Measurements from ENCODE around the gene CRYAA.
"Not testable (repeated sequence)": the region's sequence is repeated elsewhere in the genome, so short reads cannot be mapped to it uniquely, and the experiment has no call there.

Gene CRYAA, protein sequence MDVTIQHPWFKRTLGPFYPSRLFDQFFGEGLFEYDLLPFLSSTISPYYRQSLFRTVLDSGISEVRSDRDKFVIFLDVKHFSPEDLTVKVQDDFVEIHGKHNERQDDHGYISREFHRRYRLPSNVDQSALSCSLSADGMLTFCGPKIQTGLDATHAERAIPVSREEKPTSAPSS

GRCh38 chr21:43168708-43169107 lies at the start of gene CRYAA:
TSS of gene CRYAA (plus strand) at chr21:43169008. CDS start at chr21:43169100, 92 bp downstream.
- DNase-seq, result not testable (repeated sequence)

DNA sequence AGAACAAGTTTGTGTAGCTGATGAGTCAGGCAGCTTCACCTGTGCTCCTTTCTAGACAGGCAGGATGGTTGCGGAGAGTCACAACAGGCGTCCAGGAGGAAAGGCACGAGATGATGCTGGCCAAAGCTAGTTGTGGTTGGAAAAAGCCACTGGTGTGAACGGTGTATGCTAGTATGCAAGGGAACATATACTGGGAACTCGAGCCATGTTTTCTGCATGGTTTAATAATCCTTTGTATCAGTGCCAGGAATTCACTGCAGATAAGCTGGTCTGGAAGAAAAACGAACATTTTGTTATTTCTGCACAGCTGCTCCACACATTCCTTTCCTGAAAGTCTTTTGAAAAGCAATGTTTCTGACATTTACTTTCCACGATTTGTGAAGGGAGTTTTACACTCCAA lies 38.7 kb upstream of the CRYAA start:
- DNase-seq, result not testable (repeated sequence)

GRCh38 chr21:43134520-43134919 lies 34.3 kb upstream of the CRYAA start:
- DNase-seq, result not testable (repeated sequence)

DNA sequence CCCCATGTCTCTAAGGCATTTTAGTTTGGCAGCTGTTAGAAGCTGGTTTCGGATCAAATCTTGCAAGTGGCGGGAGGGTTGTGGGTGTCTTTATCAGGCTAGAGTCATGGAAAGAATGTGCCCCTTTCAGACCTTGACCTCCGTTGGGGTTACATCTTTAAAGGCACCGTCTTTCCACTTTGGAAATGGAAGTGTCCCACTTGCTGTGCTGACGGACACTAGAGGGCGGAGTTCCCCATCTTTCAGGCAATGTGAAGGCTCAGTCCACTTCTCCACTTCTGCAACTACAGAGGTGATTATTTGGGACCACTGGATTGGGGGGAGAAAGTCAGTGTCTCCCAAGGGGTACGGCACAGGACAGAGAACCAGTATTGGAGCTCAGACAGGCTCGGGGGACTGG lies 29.9 kb upstream of the CRYAA start:
- DNase-seq, result not testable (repeated sequence)

- DNase-seq, result not testable (repeated sequence)
Measured at GRCh38 chr21:43141407-43141806, 27.4 kb upstream of the CRYAA start.

DNA sequence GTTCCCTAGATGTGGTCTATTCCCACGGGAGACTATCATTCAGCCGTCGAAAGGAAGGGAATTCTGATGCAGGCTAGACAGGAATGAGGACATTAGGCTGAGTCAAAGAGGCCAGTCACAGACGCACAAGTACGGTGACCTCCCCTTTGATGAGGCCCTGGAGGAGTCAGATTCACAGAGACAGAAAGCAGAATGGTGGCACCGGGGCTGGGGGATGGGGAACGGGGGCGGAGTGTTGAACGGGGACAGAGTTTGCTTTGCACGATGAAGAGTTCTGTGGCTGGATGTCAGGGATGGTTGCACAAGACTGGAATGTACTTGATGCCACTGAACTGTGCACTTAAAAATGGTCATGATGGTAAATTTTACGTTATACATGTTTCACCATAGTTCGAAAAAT lies 22.2 kb upstream of the CRYAA start:
- DNase-seq, result not testable (repeated sequence)

DNA sequence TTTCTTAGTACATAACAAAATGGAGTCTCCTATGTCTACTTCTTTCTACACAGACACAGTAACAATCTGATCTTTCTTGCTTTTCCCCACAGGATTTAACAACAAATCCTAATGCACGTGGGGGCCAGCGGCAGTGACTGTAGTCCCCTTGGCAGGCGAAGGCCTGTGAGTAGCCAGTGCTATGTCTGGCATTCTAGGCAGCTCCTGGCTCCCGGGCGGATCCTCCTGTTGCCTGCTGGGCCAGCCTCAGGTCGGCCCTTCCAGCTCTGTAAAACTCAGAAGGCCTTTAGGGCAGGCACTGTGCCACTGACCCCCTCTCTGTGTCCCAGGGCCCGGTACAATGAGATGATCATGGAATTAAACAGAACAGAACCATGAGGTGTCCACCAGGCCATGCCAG lies 20.8 kb upstream of the CRYAA start:
- not testable (repeated sequence) for DNase-seq

DNA sequence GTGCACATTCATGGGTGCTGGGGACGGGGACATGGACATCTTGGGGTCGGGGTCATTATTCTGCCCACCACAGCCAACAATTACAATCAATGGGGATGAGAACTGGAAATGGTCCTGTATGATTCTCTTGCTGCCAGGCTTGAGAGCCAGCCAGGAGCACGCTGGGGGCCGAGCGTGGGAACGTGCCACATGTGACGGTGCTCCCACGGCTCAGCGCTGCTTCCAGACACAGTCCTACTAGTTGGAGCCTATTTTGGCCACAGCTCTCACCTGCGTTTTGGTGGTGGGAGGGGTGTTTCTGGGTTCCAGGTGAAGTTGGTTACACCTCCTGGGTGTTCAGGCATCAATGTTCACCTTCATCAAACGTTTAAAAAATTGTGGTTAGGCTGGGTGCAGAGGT lies 19.5 kb upstream of the CRYAA start:
- not testable (repeated sequence) for DNase-seq

DNA sequence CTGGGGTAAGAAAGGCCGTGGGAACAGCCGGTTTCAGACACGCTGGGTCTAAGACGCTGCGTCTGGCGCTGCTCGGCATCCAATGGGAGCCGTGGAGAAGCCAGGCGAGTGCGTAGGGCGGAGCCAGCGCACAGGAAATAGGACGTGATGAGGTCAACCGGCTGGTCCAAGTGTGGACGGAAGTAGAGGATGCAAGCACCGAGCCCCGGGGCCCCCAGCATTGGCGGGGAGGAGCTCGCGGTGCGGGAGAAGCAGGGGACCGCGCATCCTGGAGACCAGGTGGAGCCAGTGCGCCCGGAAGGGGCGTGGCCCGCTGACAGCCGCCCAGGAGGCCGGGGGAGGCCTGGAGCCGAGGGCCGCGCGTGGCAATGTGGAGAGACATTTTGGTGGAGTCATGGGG lies 15.2 kb upstream of the CRYAA start:
- DNase-seq, result not testable (repeated sequence)

DNA sequence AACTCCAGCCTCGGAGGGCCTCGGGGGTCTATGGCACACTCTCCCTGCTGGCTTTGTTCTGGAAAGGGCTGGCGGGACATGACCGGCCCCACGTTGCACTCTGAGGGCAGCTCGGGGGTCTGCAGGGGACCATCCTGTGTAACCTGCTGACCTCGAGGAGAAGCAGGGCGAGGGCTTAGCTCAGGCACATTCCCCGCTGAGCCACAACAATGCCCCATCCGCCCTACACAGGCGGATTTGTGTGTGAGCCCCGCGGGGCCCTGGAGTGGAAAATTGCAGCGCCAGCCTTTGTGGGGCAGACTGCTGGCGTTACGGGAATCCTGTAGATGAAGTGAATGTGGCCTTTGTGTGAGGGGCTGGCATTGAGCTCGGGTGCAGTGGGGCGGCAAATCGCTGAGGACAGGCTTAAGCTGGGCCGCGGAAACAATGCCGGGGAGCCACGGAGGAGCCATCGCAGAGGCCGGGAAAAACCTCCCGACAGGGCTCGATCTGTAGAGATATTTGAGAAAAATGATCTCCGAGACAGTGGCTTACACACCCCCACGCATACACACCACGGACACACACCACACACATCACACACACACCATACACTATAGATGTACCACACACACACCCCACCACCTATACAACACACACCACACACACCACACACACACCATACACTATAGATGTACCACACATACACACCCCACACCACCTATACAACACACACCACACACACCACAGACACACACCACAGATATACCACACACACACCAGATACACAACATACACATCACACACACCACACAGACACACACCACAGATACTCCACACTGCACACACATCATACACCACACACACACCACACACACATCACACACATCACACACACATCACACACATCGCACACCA lies 9.3 kb upstream of the CRYAA start:
- DNase-seq, result not testable (repeated sequence)

- not testable (repeated sequence) for DNase-seq
Measured at GRCh38 chr21:43161826-43162707, 6.7 kb upstream of the CRYAA start.

DNA sequence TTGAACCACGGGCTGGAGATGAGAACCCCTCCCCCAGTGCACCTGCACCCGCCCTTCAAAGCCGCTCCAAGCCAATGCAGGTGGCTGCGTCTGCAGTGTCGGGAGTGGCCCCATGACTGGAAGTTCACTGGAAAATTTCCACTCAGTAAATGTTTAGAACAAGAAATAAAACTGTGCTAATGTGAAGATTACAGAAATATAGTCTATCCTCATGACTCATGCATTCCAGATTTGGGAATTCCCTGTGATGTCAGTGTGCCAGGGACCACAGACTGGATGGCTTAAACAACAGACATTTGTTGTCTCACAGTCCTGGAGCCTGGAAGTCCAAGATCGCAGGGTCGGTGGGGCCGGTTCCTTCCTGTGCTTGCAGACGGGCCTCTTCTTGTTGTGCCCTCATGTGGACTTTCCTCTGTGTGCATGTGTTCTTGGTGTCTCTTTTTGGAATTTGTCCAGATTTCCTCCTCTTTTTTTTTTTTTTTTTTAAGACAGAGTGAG lies 6.1 kb upstream of the CRYAA start:
- not testable (repeated sequence) for DNase-seq

GRCh38 chr21:43164823-43165222 lies 4.0 kb upstream of the CRYAA start:
- DNase-seq, result not testable (repeated sequence)

DNA sequence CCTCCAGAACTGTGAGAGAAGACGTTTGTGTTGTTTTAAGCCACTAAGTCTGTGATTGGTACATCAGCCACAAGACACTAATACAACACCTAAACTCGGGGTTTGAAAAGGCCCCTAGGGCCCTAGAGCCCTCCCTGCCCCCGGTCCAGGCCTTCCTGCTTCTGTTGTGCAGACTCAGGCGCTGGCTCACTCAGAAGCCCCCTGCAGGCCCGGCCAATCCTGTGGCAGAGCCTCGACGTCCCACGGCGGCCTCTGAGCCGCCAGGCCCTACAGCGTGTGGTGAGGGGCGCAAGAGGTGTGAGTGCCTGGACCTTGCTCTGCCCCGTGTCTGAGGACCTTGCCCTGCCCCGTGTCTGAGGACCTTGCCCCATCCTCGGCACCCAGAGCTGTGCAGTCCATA lies 3.1 kb upstream of the CRYAA start:
- DNase-seq, result not testable (repeated sequence)

DNA sequence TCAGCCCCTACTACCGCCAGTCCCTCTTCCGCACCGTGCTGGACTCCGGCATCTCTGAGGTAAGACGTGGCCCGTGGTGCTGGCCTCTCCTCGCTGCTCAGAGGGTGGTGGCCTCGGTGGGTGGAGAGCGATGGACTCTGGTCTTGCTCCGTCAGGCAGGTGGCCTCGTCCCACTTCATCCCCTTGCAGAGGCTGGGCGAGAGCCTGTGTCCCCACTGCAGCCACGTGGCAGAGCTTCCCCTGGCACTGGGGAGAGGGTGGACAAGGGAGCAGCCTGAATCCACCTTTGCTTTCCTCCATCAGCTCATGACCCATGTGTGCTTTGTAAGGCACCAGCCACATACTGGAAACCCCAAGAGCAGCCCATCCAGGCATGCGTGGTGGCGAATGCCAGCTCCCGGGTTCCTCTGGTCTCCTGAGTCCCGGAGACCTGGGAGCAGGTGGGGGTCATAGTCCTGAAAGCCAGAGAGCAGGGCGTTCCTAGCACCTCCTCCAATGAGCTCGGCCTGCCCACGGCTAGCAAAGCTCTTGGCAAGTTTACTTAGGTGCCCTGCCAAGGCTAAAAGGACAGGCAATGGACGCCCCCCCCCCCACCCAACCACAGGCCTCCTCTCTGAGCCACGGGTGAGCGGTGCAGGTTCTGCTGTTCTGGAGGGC lies 550 bp downstream of the CRYAA start:
- DNase-seq, result not testable (repeated sequence)

DNA sequence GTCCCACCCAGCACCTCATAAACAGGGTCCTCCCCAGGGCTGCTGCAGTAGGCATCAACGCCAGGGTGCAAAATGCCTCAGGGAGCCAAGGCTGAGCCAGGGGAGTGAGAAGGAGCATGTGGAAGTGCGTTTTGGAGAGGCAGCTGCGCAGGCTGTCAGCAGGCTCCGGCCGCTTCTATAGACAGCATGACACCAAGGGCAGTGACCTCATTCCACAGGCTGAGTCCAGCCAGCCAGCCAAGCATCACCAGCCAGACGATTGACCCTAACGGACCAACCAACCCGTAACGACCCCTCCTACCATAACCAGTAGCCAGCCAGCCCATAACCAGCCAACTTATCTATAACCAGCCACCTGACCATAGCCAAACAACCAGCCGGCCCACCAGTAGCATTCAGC lies 1.1 kb downstream of the CRYAA start:
- not testable (repeated sequence) for DNase-seq

DNA sequence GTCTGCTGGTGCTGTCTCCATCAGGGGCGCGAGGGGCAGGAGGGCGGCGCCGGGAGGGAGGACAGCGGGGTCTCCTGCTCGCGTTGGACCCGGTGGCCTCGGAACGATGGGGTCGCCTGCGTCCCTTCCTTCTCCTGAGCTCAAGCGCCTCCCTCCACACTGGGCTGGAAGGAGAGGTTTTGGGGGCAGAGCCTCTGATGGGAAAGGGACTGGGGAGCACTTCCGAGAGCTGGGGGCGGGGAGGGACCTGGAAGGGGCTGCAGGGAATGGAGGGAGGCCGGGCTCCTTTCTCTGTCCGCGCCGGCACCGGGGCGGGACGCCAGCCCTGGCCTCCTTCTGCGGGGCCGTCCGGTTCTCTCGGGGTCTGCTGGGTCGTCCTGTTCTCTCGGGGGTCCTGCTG lies 4.0 kb downstream of the CRYAA start:
- DNase-seq, result not testable (repeated sequence)

DNA sequence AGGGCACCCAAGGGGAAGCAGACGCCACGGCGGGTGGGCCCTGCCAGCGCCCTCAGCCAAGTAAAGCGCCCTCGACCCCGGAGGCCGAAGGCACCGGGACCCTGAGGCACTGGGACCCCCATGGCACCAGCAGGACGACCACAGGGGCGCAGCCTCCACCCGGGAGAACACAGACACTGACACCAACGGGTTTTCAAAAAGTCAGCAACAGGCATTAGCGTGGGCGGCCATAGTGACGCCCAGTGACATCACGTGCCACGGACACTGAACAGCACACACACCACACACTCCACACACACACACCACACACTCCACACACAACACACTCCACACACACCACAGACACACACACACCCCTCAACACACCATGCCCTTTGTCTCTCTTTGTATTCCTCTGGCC lies 4.6 kb downstream of the CRYAA start:
- DNase-seq, result not testable (repeated sequence)

GRCh38 chr21:43173930-43174329 lies 5.1 kb downstream of the CRYAA start:
- not testable (repeated sequence) for DNase-seq

- not testable (repeated sequence) for DNase-seq
Measured at GRCh38 chr21:43174998-43175397, 6.2 kb downstream of the CRYAA start.

- not testable (repeated sequence) for DNase-seq
Measured at GRCh38 chr21:43176621-43177020, 7.8 kb downstream of the CRYAA start.
